Uterus (tissue), 2 donors: ENCODE results near the gene SETBP1.

Experiments
- POLR2A ChIP-seq, 2 donors: fragments of 450-650 bp; IDR thresholded peaks; one replicate each; pipeline ENCODE4 v1.6.1; 2016; ENCODE audit warnings: antibody characterized with exemption in 2 of 2, mild to moderate bottlenecking in 1 of 2, moderate library complexity in 1 of 2
- TF ChIP-seq, protein P1 (sequence below), 4 experiments: fragments of 200-600 bp in 2 of 4; fragments of 450-650 bp in 2 of 4; sonication (generic) in 2 of 4; IDR thresholded peaks; one replicate each; pipeline ENCODE4 v1.5.1; 2016 to 2019; ENCODE audit warnings: antibody characterized with exemption in 4 of 4, mild to moderate bottlenecking in 2 of 4, moderate library complexity in 1 of 4

DNA sequence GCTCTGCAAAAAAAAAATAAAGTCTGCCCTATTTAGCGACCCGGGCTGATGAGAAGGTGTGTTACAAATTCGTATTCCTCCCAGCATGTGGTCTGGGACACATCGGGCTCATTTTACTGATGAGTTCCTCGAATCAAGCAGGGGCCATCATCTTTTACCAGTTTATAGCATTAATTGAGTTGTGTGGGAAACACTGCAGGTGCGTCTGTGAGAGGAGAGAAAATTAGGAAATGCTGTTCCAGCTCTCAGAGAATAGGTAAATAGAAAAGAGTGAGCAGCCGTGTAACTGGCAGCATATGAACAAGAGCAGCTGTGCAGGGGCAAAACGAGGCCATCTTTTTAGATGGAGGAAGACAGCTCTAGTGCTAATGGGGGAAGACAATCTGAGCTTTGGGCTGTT is 216.7 kb downstream of the SETBP1 start:
- TF ChIP-seq, protein P1, sequence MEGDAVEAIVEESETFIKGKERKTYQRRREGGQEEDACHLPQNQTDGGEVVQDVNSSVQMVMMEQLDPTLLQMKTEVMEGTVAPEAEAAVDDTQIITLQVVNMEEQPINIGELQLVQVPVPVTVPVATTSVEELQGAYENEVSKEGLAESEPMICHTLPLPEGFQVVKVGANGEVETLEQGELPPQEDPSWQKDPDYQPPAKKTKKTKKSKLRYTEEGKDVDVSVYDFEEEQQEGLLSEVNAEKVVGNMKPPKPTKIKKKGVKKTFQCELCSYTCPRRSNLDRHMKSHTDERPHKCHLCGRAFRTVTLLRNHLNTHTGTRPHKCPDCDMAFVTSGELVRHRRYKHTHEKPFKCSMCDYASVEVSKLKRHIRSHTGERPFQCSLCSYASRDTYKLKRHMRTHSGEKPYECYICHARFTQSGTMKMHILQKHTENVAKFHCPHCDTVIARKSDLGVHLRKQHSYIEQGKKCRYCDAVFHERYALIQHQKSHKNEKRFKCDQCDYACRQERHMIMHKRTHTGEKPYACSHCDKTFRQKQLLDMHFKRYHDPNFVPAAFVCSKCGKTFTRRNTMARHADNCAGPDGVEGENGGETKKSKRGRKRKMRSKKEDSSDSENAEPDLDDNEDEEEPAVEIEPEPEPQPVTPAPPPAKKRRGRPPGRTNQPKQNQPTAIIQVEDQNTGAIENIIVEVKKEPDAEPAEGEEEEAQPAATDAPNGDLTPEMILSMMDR (IDR thresholded peaks at IDR 0.05), result no peak
- no peak for TF ChIP-seq POLR2A (IDR thresholded peaks at IDR 0.05)
